Measurements from ENCODE around the gene ME3. TPM values are rescaled to one million over a fixed set of nuclear protein-coding genes. Genes with fewer than 3 reads are reported as not detected.

ME3 gene
- total RNA-seq, 1 experiment from 2014 or later: not detected

DNA sequence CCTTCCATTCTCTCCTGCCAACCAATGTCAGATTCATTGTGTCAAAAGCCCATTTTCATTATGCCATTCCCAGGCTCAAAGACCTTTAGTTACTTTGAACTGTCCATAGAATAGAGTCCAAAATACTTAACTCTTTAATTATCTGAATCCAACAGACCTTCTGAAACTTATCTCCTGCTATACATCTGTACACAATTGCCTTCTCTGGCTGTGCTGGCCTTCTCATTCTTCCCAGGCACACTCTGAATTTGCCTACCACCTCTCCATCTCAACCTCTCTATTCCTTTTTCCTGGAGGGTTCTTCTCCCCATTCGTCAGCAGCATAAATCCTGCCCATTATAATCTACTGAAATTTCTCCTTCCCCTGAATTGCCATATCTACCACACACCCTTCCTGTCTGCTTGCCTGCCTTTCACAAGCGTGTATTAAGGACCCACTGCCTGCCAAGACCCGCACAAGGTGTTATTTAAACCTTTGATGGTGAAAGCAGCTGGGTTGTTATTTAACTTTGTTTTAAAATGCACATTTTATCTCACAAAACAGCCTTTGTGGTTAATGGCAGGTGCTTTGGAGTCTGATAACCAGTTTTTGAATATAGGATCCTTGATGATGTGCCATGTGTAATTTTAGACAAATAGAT is 171.8 kb downstream of the ME3 start:
- in situ Hi-C loops (cut with HindIII; ENCODE audit: low pct_unique_long_range_greater_than_20kb, low sequenced_read_pairs): no loop called here
- DNase-seq (ENCODE audit: low read depth, low spot score): no peak

DNA sequence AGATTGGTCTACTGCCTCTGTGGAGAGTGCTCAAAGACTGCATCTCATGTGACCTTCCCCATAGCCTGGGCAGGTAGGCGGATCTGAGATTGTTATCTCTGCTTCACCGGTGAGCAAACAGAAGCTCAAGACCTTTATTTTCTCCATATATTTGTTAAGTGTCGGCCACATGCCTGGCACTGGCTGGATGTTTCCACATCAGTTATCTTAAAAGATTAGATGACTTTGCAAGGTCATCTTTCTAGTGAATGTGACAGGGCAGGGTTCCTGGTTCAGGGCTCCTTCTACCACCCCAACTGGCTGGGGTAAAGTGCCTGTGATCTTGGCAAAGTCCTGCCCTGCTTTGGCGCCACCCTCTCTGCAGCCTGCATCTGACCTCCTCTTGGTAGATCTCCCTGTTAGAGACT is 172.7 kb downstream of the ME3 start:
- in situ Hi-C loops (cut with HindIII; ENCODE audit: low pct_unique_long_range_greater_than_20kb, low sequenced_read_pairs): no loop called here
- DNase-seq (ENCODE audit: low read depth, low spot score): no peak

DNA sequence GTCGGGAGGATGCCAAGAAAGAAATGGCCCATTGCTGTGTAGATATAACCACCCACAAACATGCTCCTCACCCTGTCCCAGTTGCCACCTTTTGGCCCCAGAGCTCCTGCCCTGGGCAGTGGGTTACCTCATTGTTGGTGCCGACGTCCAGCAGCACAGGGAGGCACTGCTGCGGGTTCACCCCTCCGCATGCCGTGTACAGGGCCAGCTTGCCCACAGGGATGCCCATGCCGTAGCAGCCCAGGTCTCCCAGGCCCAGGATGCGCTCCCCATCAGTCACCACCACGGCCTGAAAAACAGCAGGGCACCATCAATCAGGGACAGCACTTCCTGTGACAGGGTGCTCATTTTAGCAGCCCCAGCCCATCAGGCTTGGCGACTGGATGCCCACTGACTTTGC is 174.6 kb downstream of the ME3 start:
- no peak for DNase-seq (ENCODE audit: low read depth, low spot score)
- in situ Hi-C loops (cut with HindIII; ENCODE audit: low pct_unique_long_range_greater_than_20kb, low sequenced_read_pairs): no loop called here

DNA sequence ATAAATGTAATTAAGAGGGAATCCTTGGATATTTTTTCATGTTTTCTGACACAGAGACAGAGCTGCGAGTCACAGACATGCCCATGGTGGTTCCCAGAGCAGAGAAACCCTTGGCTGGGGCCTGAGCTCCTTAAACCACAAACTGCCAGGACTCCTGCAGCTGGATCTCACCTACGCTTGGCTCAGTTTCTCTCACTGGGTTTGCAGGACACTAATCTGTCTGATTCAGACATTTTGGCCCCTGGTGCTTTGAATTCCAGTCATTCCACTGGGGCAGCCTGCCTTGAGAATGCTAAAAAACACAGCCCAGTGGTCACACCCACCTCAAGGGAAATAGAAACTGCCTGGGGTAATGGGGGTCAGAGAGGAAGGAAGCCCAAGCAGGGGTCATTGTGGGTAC is 175.1 kb downstream of the ME3 start:
- in situ Hi-C loops (cut with HindIII; ENCODE audit: low pct_unique_long_range_greater_than_20kb, low sequenced_read_pairs): no loop called here
- DNase-seq (ENCODE audit: low read depth, low spot score): no peak

DNA sequence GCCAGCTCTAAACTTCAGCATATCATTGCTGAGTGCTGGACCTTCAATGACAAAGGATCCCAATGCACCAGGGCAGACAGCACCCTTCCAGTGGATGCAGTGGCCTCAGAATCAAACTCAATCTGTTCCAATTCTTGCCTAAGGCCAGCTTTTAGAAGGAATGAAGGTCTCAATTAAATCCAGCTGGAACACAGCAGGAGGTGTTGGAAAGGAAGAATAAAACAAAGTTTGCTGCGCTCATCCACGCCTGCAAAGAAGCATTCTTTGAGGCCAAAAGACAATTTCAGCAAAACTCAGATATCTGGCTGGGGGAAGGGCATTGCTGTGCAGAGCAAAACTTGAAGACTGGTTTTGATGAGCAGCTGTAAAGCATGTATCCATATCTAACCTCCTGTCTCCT is 177.1 kb downstream of the ME3 start:
- in situ Hi-C loops (cut with HindIII; ENCODE audit: low pct_unique_long_range_greater_than_20kb, low sequenced_read_pairs): no loop called here
- no peak for DNase-seq (ENCODE audit: low read depth, low spot score)

DNA sequence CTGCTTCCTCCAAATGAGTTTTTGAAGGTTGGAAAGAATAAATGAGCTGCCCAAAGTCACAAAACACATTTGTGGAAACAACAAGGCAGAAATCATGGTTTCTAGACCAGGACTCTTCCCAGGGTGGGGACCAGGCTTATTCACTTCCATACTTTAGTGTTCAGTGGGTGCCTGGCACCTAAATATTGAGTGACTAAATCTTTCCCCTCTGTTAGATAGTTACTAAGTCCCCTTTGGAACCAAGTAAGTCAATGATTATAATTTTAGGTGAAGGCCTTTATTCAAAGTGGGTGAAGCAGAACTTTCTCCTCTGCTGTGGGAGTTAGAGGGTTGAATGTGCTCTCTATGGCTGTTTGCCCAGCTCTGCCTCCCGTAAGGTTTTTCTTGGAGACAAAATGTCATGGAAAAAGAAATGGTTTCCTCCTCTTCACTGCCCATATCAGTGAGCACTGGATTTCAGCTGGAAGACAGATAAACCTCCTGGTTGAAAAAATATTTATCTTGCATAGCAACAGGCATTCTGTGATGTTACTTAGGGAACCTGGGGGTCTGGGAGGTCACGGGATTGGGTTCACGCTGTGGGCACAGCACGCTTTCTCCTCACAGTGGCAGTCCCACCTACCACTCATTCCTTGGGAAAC is 179.9 kb downstream of the ME3 start:
- in situ Hi-C loops (cut with HindIII; ENCODE audit: low pct_unique_long_range_greater_than_20kb, low sequenced_read_pairs): no loop called here
- no peak for DNase-seq (ENCODE audit: low read depth, low spot score)

DNA sequence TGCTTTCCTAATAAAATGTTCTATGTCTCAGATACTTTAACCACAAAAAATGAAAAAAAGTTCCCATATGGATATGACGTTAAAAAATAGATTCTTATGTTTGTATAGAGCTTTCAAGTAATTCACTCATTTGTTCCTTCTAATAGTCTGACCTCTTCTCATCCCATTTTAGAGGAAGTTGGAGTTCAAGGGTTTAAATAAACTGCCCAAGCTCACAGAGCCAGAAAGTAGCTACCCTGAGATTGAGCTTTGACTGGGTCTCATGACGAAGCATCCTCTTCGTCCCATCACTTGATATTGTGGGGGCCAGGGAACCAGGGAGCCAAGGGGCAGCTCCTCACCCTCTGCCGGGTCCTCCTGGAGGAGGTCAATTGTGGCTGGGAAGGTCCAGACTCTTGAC is 181.4 kb downstream of the ME3 start:
- no peak for DNase-seq (ENCODE audit: low read depth, low spot score)
- in situ Hi-C loops (cut with HindIII; ENCODE audit: low pct_unique_long_range_greater_than_20kb, low sequenced_read_pairs): no loop called here

DNA sequence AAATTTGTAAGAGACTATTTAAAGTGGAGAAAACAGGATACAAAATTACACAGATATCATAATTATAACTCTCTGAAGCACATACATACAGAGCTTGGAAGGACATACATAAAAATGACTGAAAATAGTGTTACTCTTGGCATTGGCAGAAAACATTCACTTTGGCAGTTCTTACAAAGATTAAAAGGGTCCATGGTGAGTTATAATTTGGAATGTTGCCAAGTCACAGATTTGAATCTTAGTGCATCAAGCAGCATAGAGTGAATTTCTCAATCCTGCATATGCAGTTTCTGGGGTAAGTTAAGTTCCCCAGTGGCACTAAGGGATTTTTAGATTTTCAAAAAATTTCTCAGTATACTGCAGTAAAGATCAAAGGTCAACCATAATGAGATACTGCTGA is 181.8 kb downstream of the ME3 start:
- in situ Hi-C loops (cut with HindIII; ENCODE audit: low pct_unique_long_range_greater_than_20kb, low sequenced_read_pairs): no loop called here
- no peak for DNase-seq (ENCODE audit: low read depth, low spot score)

DNA sequence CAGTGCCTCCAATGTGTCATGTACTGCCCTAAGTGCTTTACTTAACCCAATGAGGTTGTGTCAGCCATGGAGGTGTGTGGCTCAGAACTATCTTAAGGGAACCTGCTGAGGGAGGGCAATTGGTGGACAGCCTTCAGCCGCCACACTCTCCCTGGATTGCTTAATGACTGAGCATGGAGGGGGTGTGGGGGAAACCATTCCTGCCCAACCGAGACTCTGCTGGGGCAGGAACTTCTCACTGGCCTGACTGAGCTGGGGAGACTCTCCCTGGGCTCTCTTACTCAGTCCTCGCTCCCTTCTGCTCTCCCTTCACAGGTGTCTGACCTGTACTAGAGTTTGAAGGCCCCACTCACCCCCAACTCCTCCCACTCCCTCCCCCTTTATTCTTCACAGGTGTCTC is 183.0 kb downstream of the ME3 start:
- DNase-seq (ENCODE audit: low read depth, low spot score): no peak
- in situ Hi-C loops (cut with HindIII; ENCODE audit: low pct_unique_long_range_greater_than_20kb, low sequenced_read_pairs): no loop called here

DNA sequence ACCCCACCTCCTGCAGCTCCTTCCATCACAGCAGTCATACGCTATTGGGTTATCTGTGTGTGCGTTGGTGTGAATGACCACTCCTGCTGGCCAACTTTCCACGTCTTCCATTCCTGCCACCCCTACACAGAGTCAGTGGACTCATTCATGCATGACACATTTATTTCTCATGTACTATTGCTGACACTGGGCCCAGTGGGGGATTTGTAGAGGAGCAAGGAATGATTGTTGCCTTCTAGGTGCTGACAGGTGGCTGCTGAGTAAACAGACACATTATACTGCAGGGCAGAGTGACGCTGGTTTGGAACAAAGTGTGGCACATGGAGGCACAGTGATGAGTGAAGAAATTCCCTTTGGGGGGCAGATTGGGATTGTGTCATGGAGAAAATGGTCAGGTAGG is 183.9 kb downstream of the ME3 start:
- DNase-seq (ENCODE audit: low read depth, low spot score): no peak
- in situ Hi-C loops (cut with HindIII; ENCODE audit: low pct_unique_long_range_greater_than_20kb, low sequenced_read_pairs): no loop called here

DNA sequence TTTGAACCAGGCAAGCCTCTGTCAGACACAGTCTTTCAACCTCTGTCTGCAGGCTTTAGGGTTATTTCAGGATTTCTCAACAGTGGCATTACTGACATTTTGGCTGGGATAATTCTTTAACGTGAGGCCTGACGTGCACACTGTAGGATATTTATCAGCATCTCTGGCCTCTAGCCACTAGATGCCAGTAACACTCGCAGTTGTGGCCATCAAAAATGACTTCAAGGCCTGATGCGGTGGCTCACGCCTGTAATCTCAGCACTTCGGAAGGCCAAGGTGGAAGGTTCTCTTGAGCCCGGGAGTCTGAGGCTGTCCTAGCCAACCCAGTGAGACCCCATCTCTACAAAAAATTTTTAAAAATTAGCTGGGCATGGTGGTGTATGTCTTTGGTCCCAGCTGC is 184.7 kb downstream of the ME3 start:
- DNase-seq (ENCODE audit: low read depth, low spot score): no peak
- in situ Hi-C loops (cut with HindIII; ENCODE audit: low pct_unique_long_range_greater_than_20kb, low sequenced_read_pairs): no loop called here

DNA sequence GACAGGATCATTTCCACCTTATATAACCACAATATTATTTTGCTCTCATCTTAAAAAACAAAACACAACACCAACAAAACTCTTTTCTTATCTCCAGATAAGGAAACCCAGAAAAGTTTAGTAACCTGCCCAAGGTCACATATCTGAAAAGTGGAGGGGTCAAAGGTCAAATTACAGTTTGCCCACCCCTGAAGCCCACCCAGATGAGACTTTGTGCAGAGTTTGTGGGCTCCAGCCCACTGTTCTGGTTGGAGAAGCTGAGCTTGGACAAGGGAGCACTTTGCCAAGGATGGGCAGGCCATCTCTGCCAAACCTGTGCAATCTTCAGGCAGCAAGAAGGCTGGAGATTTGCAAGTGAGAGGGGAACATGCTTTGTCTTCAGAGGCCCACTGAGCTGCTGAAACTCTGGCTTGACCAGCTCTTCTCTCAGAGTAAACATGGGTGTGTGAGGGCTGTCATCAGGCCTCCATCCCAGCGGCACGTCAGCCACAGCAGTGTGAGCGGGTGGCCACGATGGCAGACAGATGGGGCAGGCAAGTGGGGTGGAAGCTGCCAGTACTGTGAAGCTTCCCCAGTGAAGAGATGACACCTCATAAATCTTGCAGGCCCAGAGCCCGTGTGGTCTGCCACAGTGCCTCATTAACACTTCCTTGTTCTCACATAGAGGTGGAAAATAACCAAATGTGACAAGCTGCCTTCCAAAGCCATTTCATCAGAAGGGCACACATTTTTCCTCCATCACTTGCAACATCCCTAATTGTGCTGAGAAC is 186.0 kb downstream of the ME3 start:
- in situ Hi-C loops (cut with HindIII; ENCODE audit: low pct_unique_long_range_greater_than_20kb, low sequenced_read_pairs): no loop called here
- no peak for DNase-seq (ENCODE audit: low read depth, low spot score)

DNA sequence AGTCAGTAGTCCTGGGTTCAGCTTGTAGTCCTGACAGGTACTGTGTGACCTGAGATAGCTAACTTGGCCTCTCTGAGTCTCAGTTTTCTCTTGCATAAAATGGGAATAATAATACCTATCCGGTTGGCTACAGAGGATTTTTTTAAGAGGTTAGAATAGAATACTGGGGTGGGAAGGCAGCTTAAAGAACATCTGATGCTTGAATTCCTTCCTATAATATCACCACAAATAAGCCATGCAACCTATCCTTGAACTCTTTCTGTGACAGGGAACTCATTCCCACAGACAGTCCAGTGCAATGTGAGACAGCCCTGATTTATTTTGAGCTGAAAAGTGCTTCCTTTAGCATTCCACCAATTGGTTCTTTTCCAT is 187.6 kb downstream of the ME3 start:
- no peak for DNase-seq (ENCODE audit: low read depth, low spot score)
- in situ Hi-C loops (cut with HindIII; ENCODE audit: low pct_unique_long_range_greater_than_20kb, low sequenced_read_pairs): no loop called here

DNA sequence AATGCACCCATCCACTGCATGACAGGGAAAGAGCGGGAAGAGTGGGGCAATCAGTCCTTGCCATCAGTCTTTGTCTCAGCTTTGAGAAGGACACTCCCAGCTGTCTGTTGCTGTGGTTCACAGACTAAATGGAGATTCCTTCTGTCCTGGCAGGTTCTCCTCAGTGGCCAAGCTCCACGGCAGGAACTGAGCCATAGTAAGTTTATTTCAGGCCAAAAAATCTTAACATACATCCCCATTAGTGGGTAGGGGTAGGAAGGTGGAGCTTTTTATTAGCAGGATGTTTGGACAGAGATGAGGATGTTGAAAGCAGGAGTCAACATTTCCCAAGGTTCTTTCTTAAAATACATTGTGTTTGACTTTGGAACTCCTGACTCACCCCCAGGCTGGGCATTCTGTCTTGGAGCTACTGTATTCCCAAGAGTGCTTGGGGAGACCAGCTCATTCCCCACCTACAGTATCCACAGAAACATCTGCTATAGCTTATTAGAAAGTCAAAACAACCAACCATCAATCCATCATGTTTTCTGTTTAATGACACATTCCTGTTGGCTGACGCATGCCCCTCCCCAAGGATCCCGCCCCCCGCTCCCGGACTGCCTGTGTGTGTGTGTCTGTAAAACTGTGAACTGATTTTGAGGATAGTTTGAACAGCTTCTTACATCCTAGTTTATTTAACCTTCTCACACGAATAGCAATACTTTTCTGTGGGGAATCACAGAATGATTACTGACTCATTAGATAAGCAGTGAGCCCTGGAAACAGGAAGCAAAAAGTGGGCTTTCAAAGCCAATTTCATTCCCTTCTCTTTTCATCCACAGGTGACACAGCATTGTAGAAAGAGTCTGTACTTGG is 188.2 kb downstream of the ME3 start:
- in situ Hi-C loops (cut with HindIII; ENCODE audit: low pct_unique_long_range_greater_than_20kb, low sequenced_read_pairs): no loop called here
- no peak for DNase-seq (ENCODE audit: low read depth, low spot score)

DNA sequence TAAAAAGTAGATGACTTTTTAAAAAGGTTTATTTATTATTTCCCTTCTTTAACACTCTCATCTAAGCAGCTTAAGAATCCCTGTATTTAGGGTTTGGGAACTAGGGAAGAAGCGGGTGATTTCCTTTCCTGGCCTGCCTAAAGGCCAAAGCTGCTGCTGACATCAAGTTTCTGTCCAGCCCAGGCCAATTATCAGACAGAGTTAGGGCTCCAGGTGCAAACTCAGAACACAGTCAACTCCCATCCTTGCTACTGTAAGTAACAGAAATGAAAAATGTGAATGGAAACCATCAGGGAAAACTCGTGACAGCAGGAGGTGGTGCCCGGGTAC is 188.8 kb downstream of the ME3 start:
- DNase-seq (ENCODE audit: low read depth, low spot score): no peak
- in situ Hi-C loops (cut with HindIII; ENCODE audit: low pct_unique_long_range_greater_than_20kb, low sequenced_read_pairs): no loop called here

DNA sequence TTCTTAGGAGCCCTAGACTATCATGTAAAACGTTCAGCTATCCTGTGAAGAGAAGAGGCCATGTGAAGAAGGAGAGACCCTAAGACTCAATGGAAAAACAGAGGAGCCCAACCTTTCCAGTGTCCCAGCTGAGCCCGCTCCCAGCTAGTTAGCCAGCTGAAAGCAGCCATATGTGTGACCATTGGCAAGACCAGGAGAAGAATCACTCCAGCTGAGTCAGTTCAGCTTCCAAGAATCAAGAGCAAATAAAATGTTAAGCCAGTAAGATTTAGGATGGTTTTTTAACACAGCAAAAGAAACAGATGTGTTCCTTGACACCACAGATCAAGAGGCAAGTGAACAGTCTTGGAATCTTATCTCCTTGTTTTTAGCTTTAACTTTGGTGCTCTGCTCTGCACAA is 189.7 kb downstream of the ME3 start:
- DNase-seq (ENCODE audit: low read depth, low spot score): no peak
- in situ Hi-C loops (cut with HindIII; ENCODE audit: low pct_unique_long_range_greater_than_20kb, low sequenced_read_pairs): no loop called here

DNA sequence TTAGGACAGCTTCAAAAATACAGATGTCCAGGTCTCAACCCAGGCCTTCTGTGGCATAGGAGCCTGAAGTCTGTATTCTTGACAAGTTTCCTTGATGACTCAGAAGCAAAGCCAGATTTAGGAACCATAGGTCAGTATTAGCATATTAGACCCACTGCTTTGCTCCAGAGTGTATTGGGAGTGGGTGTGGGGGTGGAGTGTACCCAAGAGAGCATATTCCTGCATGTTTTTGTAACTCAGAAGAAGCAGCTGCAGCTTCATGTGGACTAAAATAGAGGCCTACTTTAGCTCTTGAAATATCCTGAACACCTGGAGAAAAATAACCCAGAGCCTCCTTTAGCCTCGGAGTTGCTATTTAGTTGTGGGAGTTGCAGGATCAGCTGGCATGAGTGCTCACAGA is 191.0 kb downstream of the ME3 start:
- DNase-seq (ENCODE audit: low read depth, low spot score): no peak
- in situ Hi-C loops (cut with HindIII; ENCODE audit: low pct_unique_long_range_greater_than_20kb, low sequenced_read_pairs): no loop called here

DNA sequence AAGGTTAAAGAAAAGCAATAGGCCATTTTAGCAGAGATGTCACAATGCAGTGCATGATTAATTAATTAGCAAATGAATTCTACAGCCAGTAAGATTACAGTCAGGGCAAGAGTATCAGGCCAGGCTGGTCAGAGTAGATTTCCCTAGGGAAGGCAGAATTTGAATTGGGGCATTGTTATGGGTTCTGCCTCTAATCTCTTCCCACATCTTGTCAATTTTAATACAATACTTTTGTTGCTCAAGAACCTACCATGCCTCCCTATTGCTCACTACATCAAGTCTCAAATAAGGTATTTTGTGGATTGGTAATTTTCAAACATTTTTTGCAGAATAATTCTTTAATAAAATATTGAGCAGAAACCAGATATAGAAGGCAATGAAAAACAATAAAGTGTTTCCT is 194.1 kb downstream of the ME3 start:
- in situ Hi-C loops (cut with HindIII; ENCODE audit: low pct_unique_long_range_greater_than_20kb, low sequenced_read_pairs): no loop called here
- DNase-seq (ENCODE audit: low read depth, low spot score): no peak
